G401.6 (cell line): ENCODE measurements around the gene KMT5C.

Experiments
- FAIRE-seq: peaks from 2 replicates; lab custom pipeline; 2012; peaks lifted over from hg19 to GRCh38; lab: Jason Lieb, UNC

The KMT5C gene

DNA sequence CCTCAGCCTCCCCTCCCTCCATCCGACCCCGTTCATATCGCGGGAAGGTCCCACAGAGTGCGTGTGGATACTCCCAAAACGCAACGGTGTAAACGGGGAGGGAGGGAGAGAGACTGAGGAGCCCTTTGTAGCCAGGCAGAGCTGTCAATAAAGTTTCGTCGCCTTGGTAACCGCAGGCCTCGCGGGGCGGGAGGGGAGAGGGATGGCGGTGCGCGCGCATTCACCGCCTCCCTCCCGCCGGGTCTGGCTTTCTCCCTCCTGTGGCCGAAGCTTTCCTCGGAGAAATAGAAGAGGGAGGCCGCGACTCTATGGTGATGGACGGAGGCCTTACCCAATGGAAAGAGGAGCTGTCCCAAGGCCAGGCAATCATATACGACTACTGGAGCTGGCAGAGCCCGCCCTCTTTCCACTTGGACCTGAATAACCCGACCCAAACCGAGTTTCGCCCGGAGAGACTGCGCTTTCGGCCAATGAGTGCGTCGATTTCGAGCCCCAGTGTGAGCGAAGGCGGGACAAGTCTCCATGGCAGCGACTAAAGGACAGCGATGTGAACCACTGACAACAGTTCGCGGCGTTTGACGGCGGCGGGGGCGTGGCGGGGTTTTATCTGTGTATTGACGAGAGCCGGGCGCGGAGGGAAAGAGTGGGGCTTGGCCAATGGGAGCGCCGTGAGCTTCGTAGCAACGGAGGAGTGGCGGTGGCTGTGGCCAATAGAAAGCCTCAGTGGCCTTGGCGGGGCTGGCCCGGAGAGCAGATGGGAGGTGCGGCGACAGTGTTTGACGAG lies at the start of gene KMT5C:
TSS of gene KMT5C (plus strand) at position 772 of the 784 bp plus-strand sequence. CDS start 2,061 bp downstream, outside the sequence.
- peak; percentile 100 for FAIRE-seq

DNA sequence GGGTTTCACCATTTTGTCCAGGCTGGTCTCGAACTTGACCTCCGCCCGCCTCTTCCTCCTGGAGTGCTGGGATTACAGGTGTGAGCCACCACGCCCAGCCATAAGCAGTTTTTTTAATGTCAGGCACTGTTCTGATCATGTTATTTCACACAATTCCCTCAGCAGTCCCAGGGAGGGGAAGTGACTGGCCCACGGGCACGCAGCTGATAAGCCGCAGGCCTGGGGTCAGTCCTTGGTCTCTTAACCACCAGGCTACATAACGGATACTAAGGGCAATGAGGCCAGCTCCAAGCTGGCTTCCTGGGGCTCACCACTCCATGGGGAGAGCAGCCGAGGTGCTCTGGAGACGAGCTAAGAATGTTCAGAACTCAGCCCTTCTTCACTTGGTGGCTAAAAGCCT lies 42.4 kb upstream of the KMT5C start:
- no peak for FAIRE-seq

DNA sequence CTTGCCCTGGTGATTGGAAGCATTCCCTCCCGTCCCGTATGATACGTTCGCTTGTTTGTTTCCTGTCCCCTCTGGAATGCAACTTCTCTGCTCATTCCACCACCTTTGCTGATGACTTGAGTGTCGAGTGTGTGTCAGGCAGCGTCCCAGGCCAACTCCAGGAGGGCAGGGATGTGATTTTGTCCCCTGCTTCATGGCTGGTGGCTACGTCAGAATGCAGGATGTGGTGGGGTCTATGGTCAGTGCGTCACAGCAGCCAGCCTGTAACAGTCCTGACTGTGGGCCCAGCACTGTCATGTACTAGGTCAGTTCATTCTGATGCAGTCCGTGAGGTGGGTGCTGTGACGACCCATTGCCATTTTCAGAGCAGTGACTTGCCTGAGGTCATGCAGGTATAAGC lies 39.7 kb upstream of the KMT5C start:
- FAIRE-seq = no peak

DNA sequence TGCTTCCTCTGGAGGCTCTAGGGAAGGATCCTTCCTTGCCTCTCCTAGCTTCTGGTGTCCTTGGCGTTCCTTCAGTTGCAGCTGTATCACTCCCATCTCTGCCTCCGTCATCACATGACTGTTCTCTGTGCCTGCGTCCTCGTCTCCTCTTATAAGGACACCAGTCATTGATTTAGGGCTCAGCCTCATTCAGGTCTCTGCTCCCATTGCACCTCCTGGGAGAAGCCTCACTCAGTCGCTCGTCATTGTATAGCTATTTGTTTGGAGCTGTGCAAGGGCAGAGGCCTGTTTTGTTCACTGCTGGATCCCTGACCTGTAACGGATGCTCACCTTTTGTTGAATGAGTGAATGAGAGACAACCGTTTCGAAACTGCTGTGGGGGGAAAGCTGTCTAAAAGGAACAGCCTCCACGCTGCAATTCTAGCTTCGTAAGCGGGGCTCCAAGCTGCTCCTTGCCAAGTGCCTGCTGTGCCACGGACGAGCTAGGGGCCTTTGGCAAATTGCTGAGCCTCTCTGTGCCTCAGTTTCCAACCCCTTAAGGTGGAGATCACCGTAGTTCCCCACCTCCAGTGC lies 38.7 kb upstream of the KMT5C start:
- FAIRE-seq = no peak

DNA sequence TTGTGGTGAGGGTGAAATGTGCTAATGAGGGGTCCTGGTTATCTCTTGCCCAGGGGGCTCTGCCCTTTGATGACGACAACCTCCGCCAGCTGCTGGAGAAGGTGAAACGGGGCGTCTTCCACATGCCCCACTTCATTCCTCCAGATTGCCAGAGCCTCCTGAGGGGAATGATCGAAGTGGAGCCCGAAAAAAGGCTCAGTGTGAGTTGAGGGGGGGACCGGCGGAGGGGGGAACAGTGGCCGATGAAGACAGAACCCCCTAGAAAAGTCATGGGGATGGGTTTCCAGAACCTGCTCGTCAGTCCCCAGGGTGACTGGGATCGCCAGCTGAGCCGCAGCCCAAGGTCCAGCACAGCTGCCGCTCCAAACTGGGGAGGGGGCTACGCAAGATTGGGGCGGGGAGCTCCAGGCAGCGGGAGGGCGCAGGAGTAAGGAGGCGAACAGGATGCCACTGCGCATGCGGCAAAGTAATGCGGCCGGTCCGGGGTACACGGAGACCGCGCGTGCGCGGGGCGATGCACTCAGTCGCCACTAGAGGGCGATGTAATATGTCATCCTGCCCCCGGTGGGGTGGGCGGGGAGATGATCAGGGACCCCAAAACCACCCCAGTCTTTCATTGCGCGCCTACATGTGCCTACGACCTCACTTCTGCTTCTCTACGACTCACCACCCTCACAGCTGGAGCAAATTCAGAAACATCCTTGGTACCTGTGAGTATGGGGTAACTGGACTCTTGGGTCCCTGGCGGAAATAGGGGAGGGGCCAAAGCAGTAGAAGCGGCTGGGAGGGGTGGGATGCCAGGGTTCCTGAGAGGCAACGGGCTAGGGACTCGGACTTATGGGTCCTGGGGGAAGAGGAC lies 38.0 kb upstream of the KMT5C start:
- FAIRE-seq = no peak

GRCh38 chr19:55302318-55302703 lies 37.4 kb upstream of the KMT5C start:
- no peak for FAIRE-seq

GRCh38 chr19:55303477-55303876 lies 36.2 kb upstream of the KMT5C start:
- no peak for FAIRE-seq

DNA sequence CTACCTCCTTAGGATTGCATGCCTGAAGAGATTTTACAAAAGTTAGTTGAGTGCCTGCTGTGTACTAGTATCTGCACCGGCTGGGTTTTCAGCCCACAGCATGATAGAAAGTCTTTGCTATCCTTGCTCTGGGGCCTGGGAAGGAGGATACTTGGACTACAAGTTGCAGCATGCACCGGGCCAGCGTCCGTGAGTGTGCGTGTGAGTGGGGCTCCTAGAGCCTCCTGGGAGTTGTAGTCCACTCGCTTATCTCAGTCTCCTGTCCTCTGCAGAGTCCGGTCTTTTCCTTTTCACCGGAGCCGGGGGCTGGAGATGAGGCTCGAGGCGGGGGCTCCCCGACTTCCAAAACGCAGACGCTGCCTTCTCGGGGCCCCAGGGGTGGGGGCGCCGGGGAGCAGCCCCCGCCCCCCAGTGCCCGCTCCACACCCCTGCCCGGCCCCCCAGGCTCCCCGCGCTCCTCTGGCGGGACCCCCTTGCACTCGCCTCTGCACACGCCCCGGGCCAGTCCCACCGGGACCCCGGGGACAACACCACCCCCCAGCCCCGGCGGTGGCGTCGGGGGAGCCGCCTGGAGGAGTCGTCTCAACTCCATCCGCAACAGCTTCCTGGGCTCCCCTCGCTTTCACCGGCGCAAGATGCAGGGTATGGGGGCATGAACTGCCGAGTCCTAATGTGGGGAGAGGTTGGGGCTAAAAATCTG lies 35.2 kb upstream of the KMT5C start:
- peak; percentile 21 for FAIRE-seq

- FAIRE-seq = no peak
These were observed 34.7 kb upstream of the KMT5C start for GRCh38 chr19:55304980-55305379.

DNA sequence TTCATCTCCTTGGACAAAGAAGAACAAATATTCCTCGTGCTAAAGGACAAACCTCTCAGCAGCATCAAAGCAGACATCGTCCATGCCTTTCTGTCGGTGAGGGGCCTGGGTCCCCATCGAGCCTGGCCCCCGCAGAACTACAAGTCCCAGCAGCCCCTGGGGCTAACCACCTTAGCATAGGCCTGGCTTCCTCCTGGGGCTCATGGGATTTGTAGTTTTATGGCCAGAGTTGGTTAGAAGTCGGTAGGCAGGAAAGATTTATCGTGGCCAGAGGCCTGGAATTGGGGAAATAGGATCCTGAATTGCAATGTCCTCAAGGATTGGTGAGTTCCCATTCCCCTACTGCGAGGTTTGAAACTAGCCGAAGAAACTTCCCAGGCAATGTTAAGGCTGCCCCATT lies 34.2 kb upstream of the KMT5C start:
- no peak for FAIRE-seq

- no peak for FAIRE-seq
These were observed 33.6 kb upstream of the KMT5C start for GRCh38 chr19:55305983-55306562.

DNA sequence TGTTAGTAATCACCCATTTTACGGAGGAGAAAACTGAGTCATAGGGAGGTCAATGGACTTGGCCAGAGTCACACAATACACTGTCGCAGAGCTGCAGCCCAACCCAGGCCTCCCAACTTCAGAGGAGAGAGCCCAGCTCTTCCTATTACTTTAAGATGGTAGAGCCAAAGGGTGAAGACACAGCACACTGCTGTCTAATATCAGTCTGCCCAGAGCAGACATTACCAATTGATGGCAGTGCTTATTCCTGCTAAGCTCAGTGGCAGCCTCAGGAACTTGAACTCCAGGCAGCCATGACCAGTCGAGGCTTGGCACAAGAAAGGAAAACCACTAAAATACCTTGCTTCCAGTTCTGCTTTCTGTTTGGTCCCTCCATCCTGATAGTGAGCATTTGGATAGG lies 33.0 kb upstream of the KMT5C start:
- FAIRE-seq = no peak

DNA sequence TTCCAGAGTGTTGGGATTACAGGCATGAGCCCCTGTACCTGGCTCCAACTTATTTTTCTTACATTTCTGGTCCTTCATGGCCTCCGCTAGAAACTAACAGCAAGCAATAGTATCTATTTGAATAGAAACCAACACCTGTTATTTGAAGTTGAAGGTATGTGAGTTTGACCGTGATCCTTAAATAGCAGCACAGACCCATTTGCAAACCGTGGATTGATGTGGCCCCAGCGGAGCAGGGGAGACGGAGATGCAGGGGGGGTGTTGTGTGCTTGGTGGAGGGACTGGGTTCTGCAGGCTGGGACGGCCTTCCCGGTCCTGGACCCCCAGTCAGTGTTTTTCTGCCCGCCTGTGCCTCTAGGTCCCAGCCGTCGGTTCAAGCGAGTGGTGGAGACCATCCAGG lies 31.4 kb upstream of the KMT5C start:
- FAIRE-seq = no peak

DNA sequence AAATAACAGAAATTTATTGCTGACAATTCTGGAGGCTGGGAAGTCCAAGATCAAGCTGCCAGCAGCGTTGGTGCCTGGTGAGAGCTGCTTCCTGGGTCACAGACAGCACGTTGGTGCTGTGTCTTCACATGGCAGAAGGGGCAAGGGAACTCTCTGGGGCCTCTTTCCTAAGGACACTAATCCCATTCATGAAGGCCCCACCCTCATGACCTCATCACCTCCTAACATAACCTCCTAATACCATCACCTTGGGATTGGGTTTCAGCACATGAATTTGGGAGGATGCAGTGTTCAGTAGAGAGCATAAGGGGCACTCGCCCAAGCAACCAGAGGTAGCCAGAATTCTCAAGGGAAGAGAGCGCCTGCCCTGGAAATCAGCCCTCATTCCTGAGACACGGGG lies 30.2 kb upstream of the KMT5C start:
- FAIRE-seq = no peak

- no peak for FAIRE-seq
These were observed 29.2 kb upstream of the KMT5C start for GRCh38 chr19:55310498-55310897.

DNA sequence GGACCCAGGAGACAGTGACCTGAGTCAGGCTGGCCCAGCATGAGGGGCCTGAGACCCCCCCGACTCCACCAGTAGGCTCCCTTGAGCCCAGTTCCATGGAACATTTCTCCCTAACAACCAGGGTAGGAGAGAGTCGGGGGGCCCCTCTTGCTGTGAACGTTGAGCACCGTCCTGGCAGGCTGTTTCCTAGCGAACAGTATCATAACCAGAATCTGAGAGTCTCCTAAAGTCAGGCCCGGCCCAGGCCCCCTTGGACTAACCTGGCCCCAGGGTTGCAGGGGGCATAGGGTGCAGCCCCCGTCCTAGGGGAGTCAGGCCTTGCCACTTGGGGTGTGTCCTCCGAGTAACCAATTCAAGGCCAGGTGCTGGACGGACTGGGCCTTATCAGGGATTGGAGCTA lies 28.3 kb upstream of the KMT5C start:
- FAIRE-seq = no peak

- FAIRE-seq = no peak
These were observed 27.9 kb upstream of the KMT5C start for GRCh38 chr19:55311797-55312196.

DNA sequence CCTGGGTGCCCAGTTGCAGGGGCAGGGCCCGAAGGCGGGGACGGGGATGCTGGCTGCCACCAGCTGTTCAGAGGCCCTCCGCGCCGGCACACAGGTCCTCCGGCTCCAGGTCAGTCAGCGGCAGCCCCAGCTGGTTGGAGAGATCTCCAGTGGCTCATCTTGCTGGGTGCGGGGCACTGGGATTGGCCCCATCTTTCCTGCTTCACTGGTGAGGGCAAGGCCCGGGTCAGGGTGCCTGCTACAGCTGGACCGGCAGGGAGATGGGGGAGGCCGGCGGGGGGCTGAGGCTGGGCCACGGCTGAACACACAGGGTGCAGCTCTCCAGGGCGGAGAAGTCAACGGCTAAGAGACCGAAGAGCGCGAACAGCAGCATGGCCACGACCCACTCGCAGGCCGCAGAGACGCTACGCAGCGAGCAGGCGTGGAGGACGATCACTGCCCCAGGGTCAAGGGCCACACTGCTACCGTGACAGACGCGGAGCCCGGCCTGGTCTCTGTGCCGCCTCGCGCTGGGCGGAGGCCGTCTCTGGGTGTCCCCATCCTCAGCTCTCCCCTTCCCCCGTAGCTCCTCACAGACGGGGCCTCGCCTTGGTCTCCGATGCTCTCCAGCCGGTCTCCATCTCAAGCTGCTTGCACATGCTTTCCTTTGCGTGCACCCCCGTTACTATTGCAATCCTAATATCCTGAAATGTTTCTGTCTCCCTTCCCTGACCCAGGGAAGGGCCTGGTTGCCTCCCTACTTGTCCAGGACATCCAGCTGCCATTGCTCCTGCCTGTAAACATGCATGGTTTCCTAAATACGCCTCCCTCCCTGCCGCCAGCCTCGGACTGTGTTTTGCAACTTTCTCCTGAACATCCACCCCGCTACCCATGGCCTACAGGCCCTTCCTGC lies 26.8 kb upstream of the KMT5C start:
- no peak for FAIRE-seq

DNA sequence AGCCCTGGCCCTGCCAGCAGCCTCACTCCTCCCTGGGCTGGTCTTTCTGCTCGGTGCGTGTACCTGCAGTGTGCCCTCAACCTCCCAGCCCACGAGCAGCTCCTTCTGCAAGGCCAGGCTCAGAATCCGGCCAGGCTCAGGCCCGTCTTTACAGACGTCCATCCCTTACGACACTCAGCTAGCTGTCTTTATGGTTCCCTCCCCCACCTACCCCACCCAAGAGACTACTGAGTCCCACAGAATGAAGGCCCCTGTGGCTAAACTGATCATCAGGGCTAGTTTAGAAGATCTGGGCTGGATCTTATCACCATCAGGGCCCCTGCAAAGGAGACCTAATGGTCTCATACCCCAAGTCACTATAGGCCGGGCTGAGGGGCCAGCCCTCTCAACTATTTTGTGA lies 25.3 kb upstream of the KMT5C start:
- FAIRE-seq = no peak

DNA sequence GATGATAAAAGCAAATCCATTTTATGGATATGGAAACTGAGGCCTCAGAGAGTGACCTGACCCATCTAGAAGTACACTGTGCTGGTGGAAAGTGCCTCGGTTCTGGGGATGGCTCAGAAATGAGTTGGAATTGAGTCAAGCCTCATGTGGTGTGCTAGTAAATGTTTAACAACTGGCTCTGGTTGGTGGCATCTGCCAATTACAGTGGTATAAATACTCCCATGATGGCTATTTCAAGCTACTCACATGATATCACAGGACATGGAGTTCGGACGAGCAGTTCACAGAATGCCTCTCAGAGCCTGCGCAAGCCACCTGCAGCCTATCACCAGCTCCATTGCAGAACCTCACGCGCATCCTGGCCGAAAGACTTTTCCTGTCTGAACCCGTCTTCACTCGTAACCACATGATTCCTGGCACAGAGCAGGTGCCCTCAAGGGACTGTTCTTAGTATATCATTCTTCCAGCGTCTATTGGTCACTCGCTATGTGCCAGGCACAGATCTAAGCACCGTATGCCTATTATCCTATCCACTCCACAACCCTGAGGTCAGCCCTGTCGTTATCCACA lies 23.6 kb upstream of the KMT5C start:
- no peak for FAIRE-seq

- FAIRE-seq = no peak
These were observed 23.0 kb upstream of the KMT5C start for GRCh38 chr19:55316646-55317045.
